WERI-Rb-1 (cell line): ENCODE results near the gene AKAP6.
"Not testable (repeated sequence)": the region's sequence is repeated elsewhere in the genome, so short reads cannot be mapped to it uniquely, and the experiment has no call there.

ENCODE experiments used
- DNase-seq: peaks from one replicate; pipeline ENCODE4 v3.0.0-alpha.2; 2020
- H3K27ac ChIP-seq: fragments of 250-450 bp; sonication (Bioruptor Pico); 2 replicates; pipeline ENCODE4 v1.5.1; 2020; ENCODE audit warnings: mild to moderate bottlenecking, moderate library complexity
- H3K27me3 ChIP-seq: fragments of 250-450 bp; sonication (Bioruptor Pico); 2 replicates; pipeline ENCODE4 v1.5.1; 2021; ENCODE audit warnings: mild to moderate bottlenecking, low read depth, moderate library complexity; ENCODE audit not compliant: insufficient read depth, severe bottlenecking
- H3K36me3 ChIP-seq: fragments of 250-450 bp; sonication (Bioruptor Pico); 2 replicates; pipeline ENCODE4 v1.5.1; 2020; ENCODE audit warnings: mild to moderate bottlenecking, moderate library complexity
- H3K4me3 ChIP-seq: 2 replicates; pipeline ENCODE4 v1.5.1; 2011; ENCODE audit warnings: low read depth, mild to moderate bottlenecking, control low read depth, low read length
- H3K9me3 ChIP-seq: fragments of 250-450 bp; sonication (Bioruptor Pico); 2 replicates; pipeline ENCODE4 v1.5.1; 2021; ENCODE audit warnings: mild to moderate bottlenecking, moderate library complexity; ENCODE audit not compliant: severe bottlenecking
- TF ChIP-seq, protein P1 (sequence below): IDR thresholded peaks from 2 replicates; pipeline ENCODE4 v1.5.1; 2011; ENCODE audit warnings: low read depth, mild to moderate bottlenecking, control low read depth, inconsistent platforms, low read length

AKAP6 gene

GRCh38 chr14:32779840-32780239 is 450.7 kb downstream of the AKAP6 start:
- Histone ChIP-seq H3K27ac (no peak overlapping the region), H3K36me3 (no peaks in the 10 kb centered on the region), H3K9me3 (no peaks in the 10 kb centered on the region), H3K27me3 (no peaks in the 10 kb centered on the region), H3K4me3 (no peak overlapping the region)
- TF ChIP-seq, protein P1, sequence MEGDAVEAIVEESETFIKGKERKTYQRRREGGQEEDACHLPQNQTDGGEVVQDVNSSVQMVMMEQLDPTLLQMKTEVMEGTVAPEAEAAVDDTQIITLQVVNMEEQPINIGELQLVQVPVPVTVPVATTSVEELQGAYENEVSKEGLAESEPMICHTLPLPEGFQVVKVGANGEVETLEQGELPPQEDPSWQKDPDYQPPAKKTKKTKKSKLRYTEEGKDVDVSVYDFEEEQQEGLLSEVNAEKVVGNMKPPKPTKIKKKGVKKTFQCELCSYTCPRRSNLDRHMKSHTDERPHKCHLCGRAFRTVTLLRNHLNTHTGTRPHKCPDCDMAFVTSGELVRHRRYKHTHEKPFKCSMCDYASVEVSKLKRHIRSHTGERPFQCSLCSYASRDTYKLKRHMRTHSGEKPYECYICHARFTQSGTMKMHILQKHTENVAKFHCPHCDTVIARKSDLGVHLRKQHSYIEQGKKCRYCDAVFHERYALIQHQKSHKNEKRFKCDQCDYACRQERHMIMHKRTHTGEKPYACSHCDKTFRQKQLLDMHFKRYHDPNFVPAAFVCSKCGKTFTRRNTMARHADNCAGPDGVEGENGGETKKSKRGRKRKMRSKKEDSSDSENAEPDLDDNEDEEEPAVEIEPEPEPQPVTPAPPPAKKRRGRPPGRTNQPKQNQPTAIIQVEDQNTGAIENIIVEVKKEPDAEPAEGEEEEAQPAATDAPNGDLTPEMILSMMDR, result no peak
- no peak for DNase-seq

- TF ChIP-seq, protein P1, result no peak
- no peak overlapping the region for H3K4me3 ChIP-seq
- DNase-seq, result no peak
- no peaks in the 10 kb centered on the region for H3K9me3 ChIP-seq
- H3K36me3 ChIP-seq, result no peaks in the 10 kb centered on the region
- H3K27me3 ChIP-seq, result no peaks in the 10 kb centered on the region
- no peak overlapping the region for H3K27ac ChIP-seq
Observed at GRCh38 chr14:32784405-32784804, 455.3 kb downstream of the AKAP6 start.

DNA sequence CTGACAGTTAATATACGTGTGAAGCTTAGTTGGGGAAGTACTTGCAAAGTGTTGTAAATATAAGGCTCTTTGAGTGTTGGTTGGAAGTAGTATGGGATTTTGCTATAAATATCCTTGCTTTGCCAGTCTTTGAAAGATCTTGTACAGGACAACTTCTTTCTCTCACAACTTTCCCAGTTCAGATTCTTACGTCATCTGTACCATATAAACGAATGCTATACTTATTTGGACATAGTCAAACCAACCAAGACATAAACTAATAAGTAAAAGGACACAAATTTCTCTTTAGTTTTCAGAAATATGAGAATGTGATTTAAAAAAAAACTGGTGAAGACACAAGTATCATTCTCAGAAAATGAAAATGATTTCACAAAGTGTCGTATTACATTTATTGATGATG is 456.5 kb downstream of the AKAP6 start:
- H3K27ac ChIP-seq, result no peak overlapping the region
- no peak overlapping the region for H3K4me3 ChIP-seq
- no peaks in the 10 kb centered on the region for H3K36me3 ChIP-seq
- H3K27me3 ChIP-seq, result no peaks in the 10 kb centered on the region
- H3K9me3 ChIP-seq, result no peaks in the 10 kb centered on the region
- DNase-seq, result no peak
- TF ChIP-seq, protein P1, result no peak

DNA sequence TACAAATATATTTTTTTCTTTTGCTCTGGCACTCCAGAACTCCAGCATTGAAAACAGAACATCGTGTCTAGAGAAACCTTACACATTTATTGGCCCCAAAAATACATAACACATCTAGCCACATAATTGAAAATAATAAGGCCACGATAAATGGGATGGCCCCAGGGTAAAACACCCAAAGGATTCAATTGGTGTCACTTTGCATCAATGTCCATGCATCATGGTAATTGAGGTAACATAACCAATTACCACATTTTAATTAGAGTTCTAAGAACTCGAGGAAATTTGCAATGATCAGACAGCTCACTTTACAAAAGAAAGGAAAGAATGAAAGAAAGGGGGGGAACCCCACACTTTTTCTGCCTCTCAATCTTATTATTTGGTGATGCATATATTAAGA is 457.8 kb downstream of the AKAP6 start:
- Histone ChIP-seq H3K36me3 (no peaks in the 10 kb centered on the region), H3K4me3 (no peak overlapping the region), H3K27me3 (no peaks in the 10 kb centered on the region), H3K27ac (no peak overlapping the region), H3K9me3 (no peaks in the 10 kb centered on the region)
- TF ChIP-seq, protein P1, result no peak
- DNase-seq, result no peak

DNA sequence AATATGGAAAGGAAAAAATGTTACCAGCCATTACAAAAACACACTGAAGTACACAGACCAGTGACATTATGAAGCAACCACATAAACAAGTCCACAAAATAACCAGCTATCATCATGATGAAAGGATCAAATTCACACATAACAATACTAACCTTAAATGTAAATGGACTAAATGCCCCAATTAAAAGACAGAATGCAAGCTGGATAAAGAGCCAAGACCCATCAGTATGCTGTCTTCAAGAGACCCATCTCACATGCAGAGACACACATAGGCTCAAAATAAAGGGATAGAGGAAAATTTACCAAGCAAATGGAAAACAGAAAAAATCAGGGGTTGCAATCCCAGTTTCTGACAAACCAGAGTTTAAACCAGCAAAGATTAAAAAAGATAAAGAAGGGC is 463.9 kb downstream of the AKAP6 start:
- H3K27me3 ChIP-seq, DNase-seq, H3K36me3 ChIP-seq, H3K4me3 ChIP-seq, H3K9me3 ChIP-seq, H3K27ac ChIP-seq: not testable (repeated sequence)

DNA sequence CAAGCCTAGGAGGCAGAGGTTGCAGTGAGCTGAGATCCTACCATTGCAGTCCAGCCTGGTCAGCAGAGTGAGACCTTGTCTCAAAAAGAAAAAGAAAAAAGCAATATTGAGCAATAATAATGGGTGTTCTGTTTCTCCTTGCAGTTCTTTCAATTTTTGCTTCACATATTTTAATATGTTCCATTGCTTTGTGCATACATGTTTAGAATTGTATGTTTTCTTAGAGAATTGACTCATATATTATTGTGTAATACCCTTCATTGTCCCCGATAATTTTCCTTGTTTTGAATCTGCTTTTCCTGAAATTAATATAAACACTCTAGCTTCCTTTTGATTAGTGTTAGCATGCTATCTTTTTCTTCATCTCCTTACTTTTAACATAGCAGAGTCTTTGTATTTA is 471.2 kb downstream of the AKAP6 start:
- Histone ChIP-seq H3K27me3 (no peaks in the 10 kb centered on the region), H3K4me3 (no peak overlapping the region), H3K9me3 (peaks cover 3% of the 10 kb centered on the region), H3K36me3 (no peaks in the 10 kb centered on the region), H3K27ac (no peak overlapping the region)
- TF ChIP-seq, protein P1, result no peak
- no peak for DNase-seq

DNA sequence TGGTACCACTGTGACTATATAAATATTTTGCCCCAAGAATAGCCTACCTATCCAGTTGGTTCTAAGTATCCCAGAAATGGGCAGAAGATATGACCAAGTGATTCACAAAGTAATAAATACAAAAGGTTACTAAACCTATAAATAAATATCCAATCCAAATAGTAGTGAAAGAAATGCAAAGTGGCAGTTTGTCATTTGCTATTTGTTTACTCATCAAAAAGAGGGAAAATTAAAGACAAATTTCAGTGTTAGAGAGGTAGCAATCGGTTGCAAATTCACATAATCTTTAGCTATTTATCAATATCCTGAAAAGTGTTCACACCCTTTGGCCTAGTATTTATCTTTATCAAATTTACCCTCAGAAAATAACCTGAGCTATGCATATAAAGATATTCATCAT is 473.2 kb downstream of the AKAP6 start:
- no peaks in the 10 kb centered on the region for H3K27me3 ChIP-seq
- H3K9me3 ChIP-seq, result peaks cover 3% of the 10 kb centered on the region
- H3K4me3 ChIP-seq, result no peak overlapping the region
- no peak for DNase-seq
- TF ChIP-seq, protein P1, result no peak
- H3K36me3 ChIP-seq, result no peaks in the 10 kb centered on the region
- H3K27ac ChIP-seq, result no peak overlapping the region
